PC-3 (cell line): ENCODE results near the gene TRPM2. TPM values are rescaled to one million over a fixed set of nuclear protein-coding genes. Genes with fewer than 3 reads are reported as not detected.

Source experiments
- ATAC-seq: fragments of 200-7000 bp; cut with Tn5 transposase; 2 replicates; pipeline ENCODE4 v1.9.1; 2020; ENCODE audit warnings: mild to moderate bottlenecking, moderate library complexity
- BruUV-seq: library from RNA; stranded (reverse); fragments of 400-500 nt; replicated peaks from 2 replicates; lab custom pipeline; 2021; lab: Mats Ljungman, UMichigan
- CTCF ChIA-PET: fragments of 300-600 bp; sonication (Branson Sonifier 250); formaldehyde crosslinking; loops from one replicate; lab custom pipeline; 2022; ENCODE audit warnings: antibody characterized with exemption; lab: Charles Lee
- POLR2A ChIA-PET: fragments of 300-600 bp; sonication (Branson Sonifier 250); formaldehyde crosslinking; loops from one replicate; lab custom pipeline; 2022; ENCODE audit warnings: antibody characterized with exemption; ENCODE audit not compliant: unreplicated experiment; lab: Charles Lee
- DNase-seq: peaks from one replicate; pipeline ENCODE4 v3.0.0-alpha.2; 2015
- H2AFZ ChIP-seq: fragments of 300-600 bp; sonication (generic); 2 replicates; pipeline ENCODE4 v1.6.0; 2016; ENCODE audit warnings: antibody characterized with exemption, low read length
- H3F3A ChIP-seq: fragments of 300-600 bp; sonication (generic); one replicate; pipeline ENCODE4 v1.6.0; 2017; ENCODE audit warnings: antibody characterized with exemption, low read length, control low read depth, mild to moderate bottlenecking; ENCODE audit not compliant: unreplicated experiment
- H3K27ac ChIP-seq: fragments of 300-600 bp; sonication (generic); 2 replicates; pipeline ENCODE4 v1.5.1; 2016; ENCODE audit warnings: mild to moderate bottlenecking, low read length
- H3K27me3 ChIP-seq: fragments of 300-600 bp; sonication (generic); 2 replicates; pipeline ENCODE4 v1.6.1; 2016; ENCODE audit warnings: low read length, mixed read lengths
- H3K36me3 ChIP-seq: fragments of 300-600 bp; sonication (generic); 2 replicates; pipeline ENCODE4 v1.6.1; 2016; ENCODE audit warnings: low read depth, mixed run types, low read length, mixed read lengths
- H3K4me1 ChIP-seq: fragments of 300-600 bp; sonication (generic); 2 replicates; pipeline ENCODE4 v1.5.1; 2016; ENCODE audit warnings: low read length; ENCODE audit not compliant: insufficient read depth
- H3K4me2 ChIP-seq: fragments of 300-600 bp; sonication (generic); 2 replicates; pipeline ENCODE4 v1.6.0; 2016; ENCODE audit warnings: low read length
- H3K4me3 ChIP-seq: fragments of 300-600 bp; sonication (generic); 2 replicates; pipeline ENCODE4 v1.5.1; 2016; ENCODE audit warnings: mild to moderate bottlenecking, low read length, mixed read lengths
- H3K79me2 ChIP-seq: fragments of 300-600 bp; sonication (generic); 2 replicates; pipeline ENCODE4 v1.6.1; 2017; ENCODE audit warnings: low read length, mixed read lengths
- H3K9ac ChIP-seq: fragments of 300-600 bp; sonication (generic); 2 replicates; pipeline ENCODE4 v1.6.0; 2016; ENCODE audit warnings: mild to moderate bottlenecking, low read length
- H3K9me2 ChIP-seq: fragments of 300-600 bp; sonication (generic); replicated peaks from 2 replicates; pipeline ENCODE4 v1.6.1; 2016; ENCODE audit warnings: mixed run types, low read length, mixed read lengths
- H3K9me3 ChIP-seq: fragments of 300-600 bp; sonication (generic); 2 replicates; pipeline ENCODE4 v1.6.1; 2016; ENCODE audit warnings: low read length, mixed read lengths
- H4K20me1 ChIP-seq: fragments of 300-600 bp; sonication (generic); 2 replicates; pipeline ENCODE4 v1.6.1; 2016; ENCODE audit warnings: low read length, mixed read lengths
- CTCF ChIP-seq: fragments of 300-600 bp; sonication (generic); conservative IDR thresholded peaks from 2 replicates; pipeline ENCODE4 v1.5.1; 2017; ENCODE audit warnings: antibody characterized with exemption, low read depth, mild to moderate bottlenecking, low read length
- EZH2 ChIP-seq: fragments of 300-600 bp; sonication (generic); IDR thresholded peaks from one replicate; pipeline ENCODE4 v1.6.1; 2017; ENCODE audit warnings: antibody characterized with exemption, mild to moderate bottlenecking, low read length; ENCODE audit not compliant: unreplicated experiment
- EZH2phosphoT487 ChIP-seq: fragments of 300-600 bp; sonication (generic); IDR thresholded peaks from 2 replicates; pipeline ENCODE4 v1.6.1; 2018; ENCODE audit warnings: mild to moderate bottlenecking, antibody characterized with exemption, low read length, borderline replicate concordance
- intact Hi-C: fragments of 100-400 bp; cut with micrococcal nuclease; formaldehyde crosslinking; loops from 2 replicates; pipeline ENCODE4 v1.9.0; 2023
- total RNA-seq: library from RNA; depleted of rRNA; stranded (reverse); fragments of >200 nt; gene quantifications from 2 replicates; pipeline ENCODE4 v1.2.3, GENCODE V29; 2014

The TRPM2 gene
- total RNA-seq, 1 experiment from 2014 or later: 50.0 TPM

DNA sequence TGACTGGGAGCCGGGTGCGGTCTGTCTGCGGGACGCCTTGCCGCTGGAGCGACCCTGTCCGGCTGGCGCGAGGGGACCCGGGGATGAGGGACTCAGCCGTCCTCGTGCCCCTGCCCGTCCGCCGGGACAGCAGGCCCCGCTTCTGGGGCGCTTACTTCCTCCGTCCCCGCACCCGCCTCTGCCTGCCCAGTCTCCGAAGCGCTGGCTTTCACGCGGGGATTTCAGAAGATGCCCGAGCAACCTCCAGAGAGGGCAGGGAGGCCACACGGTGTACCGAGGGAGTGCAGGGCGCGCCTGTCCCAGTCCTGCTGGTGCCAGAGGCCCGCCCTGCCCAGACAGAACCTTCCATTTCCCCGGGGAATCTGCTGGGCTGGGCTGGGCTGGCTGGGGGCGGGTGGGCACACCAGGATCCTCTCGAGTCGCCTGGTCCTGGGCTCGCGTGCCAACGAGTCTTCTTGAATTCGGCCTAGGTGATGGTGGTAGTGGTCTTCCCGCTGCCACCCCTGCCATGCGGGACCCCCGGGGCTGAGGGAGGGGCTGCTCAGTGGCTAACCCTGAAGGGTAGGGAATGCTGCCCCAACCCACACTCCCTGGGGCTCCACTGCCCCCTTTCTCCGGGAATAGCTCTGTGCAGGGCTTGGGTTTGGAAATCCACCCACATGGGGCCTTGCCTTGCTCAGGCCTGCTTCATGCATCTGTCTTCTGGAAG, 2.5 kb upstream of the TRPM2 start:
- DNase-seq (no peak), ATAC-seq (no peak)
- H3K79me2 ChIP-seq: no peaks in the 10 kb centered on the region
- H4K20me1 ChIP-seq: no peaks in the 10 kb centered on the region
- H2AFZ ChIP-seq: no peak overlapping the region
- H3K4me2 ChIP-seq: no peak overlapping the region
- no peaks in the 10 kb centered on the region for H3K9me3 ChIP-seq
- H3K36me3 ChIP-seq: no peaks in the 10 kb centered on the region
- H3K9me2 ChIP-seq: no peaks in the 10 kb centered on the region
- no peak overlapping the region for H3K27ac ChIP-seq
- no peaks in the 10 kb centered on the region for H3F3A ChIP-seq
- ChIA-PET POLR2A (interaction anchor here (0.5 kb wide), 1 partner anchor 13 kb away, joined by 5 read pairs; no protein-coding TSS in a partner anchor), CTCF (no interaction called here)
- BruUV-seq: no TSS peak
- intact Hi-C loops: no loop called here
- no peak overlapping the region for H3K4me3 ChIP-seq
- TF ChIP-seq CTCF (no peak), EZH2 (no peak), EZH2phosphoT487 (no peak)
- H3K27me3 ChIP-seq: peaks cover 37% of the 10 kb centered on the region
- no peaks in the 10 kb centered on the region; the same call in 1 of the 2 replicates for H3K4me1 ChIP-seq
- H3K9ac ChIP-seq: no peak overlapping the region

DNA sequence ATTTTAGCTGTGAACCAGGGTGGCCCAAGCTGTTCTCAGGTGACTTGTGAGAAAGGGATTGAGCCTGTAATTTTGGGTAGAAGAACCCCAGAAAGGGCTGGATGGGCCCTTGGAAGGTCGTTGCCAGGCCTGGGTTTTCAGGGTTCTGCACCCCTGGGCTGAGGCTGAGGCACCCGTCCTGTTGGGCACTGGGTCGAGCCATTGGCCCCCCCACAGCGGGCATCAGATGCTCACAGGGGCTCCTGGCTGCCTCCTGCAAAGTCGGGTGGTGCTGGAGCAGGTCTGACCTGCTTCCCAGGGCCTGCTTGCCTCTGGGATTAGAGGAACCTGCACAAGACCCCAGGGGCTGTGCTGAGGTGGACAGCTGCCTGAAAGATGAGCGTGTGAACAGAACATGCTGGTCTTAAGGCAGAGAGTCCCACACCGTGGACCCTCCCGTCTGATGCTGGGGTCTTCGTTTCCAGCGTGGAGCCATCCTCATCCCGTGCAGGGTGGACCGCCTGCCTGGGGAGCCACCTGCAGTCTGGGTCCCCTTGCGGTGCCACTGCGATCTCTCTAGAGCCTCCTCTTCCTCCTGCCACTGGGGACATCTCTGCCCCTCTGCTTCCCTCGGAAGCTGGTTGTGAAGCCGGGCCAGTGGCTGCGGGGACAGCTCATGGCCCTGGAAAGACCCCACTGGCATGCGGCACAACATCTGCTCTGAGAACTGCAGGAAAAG, 1.7 kb upstream of the TRPM2 start:
- no peak for ATAC-seq
- POLR2A ChIA-PET: no interaction called here

More for the DNA sequence above, 1.7 kb upstream of the TRPM2 start:
- Histone ChIP-seq H3K4me3 (no peak overlapping the region), H3K4me1 (no peaks in the 10 kb centered on the region; the same call in 1 of the 2 replicates), H3K27ac (no peak overlapping the region), H3K9ac (no peak overlapping the region), H3K27me3 (peaks cover 37% of the 10 kb centered on the region), H3K9me3 (no peaks in the 10 kb centered on the region), H3K79me2 (no peaks in the 10 kb centered on the region), H4K20me1 (no peaks in the 10 kb centered on the region), H3K36me3 (no peaks in the 10 kb centered on the region), H3F3A (no peaks in the 10 kb centered on the region), H2AFZ (no peak overlapping the region), H3K9me2 (no peaks in the 10 kb centered on the region), H3K4me2 (no peak overlapping the region)
- no peak for DNase-seq
- TF ChIP-seq CTCF (no peak), EZH2phosphoT487 (no peak), EZH2 (no peak)
- CTCF ChIA-PET: no interaction called here
- intact Hi-C loops: no loop called here
- BruUV-seq: no TSS peak
